ENCODE results near the gene SPEM2.

The SPEM2 gene

DNA sequence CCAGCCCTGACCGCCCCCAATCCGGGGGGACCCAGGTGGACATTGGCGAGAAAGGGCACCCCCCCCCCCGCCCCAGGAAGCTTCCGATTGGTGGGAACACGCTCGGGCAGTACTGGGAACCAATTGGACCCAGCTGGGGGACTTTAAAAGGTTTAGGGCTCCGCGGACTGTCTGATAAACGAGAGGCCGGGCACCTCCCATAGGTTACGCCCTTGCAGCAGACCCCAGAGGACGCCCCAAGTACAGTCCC lies 21.8 kb upstream of the SPEM2 start:
- DNase-seq (ENCODE audit: insufficient read length, low spot score): no peak
- TF ChIP-seq POU2F2 (IDR thresholded peaks at IDR 0.05; ENCODE audit: low read depth, low read length): no peak
- TF ChIP-seq POLR2AphosphoS5 (IDR thresholded peaks at IDR 0.05; ENCODE audit: low read depth, low read length): no peak
- TF ChIP-seq PAX5 (IDR thresholded peaks at IDR 0.05; ENCODE audit: insufficient read depth, low read length, severe bottlenecking): no peak
- TF ChIP-seq SPI1 (IDR thresholded peaks at IDR 0.05; ENCODE audit: low read depth, low read length): no peak
- TF ChIP-seq POLR2A (IDR thresholded peaks at IDR 0.05; ENCODE audit: low read depth, low read length): no peak
- no peak for TF ChIP-seq TAF1 (IDR thresholded peaks at IDR 0.05; ENCODE audit: low read depth, low read length)
- FAIRE-seq: no peak

- DNase-seq (ENCODE audit: insufficient read length, low spot score) (peak; percentile 94), FAIRE-seq (peak; percentile 99)
- no peak for TF ChIP-seq PAX5 (IDR thresholded peaks at IDR 0.05; ENCODE audit: insufficient read depth, low read length, severe bottlenecking)
- TF ChIP-seq POLR2AphosphoS5 (IDR thresholded peaks at IDR 0.05; ENCODE audit: low read depth, low read length): peak; percentile 85
- peak; percentile 99 for TF ChIP-seq POU2F2 (IDR thresholded peaks at IDR 0.05; ENCODE audit: low read depth, low read length)
- TF ChIP-seq POLR2A (IDR thresholded peaks at IDR 0.05; ENCODE audit: low read depth, low read length): peak; percentile 77
- TF ChIP-seq TAF1 (IDR thresholded peaks at IDR 0.05; ENCODE audit: low read depth, low read length): peak; percentile 73; the same call in 1 of the 2 replicates
- no peak for TF ChIP-seq SPI1 (IDR thresholded peaks at IDR 0.05; ENCODE audit: low read depth, low read length)
Measured at GRCh38 chr17:7403977-7404736, 21.3 kb upstream of the SPEM2 start, which contains the start of gene TMEM256. Gene TMEM256 (minus strand): TSS chr17:7404097. CDS start chr17:7404084, 13 bp downstream.

DNA sequence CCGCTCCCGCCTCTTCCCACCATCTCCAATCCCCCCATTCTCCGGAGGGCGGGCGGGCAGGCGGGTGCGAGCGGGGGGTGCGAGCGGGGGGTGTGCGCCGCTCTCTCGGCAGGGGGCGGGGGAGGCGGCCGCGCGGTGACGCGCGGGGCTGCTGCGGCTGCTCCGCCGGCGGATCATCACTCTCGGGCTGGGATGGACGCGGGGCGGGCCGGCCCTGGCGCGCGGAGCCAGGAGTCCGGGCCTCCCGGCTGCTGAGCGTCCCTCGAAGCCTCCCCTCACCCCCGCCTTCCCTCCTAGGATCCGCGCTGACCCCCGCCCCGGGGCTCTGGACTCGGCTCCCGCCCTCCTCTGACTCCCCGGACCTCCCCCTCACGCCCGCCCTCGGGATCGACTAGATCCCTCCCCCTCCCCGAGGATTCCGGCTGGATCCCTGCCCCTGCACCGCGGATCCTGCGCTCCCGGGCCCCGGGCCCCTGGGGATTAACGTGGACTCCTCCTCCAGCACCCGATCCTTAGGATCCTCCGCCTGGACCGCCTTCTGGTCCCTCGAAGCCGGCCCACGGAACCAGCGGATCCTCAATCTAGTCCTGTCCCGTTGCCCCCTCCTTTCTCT lies 20.6 kb upstream of the SPEM2 start:
- TF ChIP-seq TAF1 (IDR thresholded peaks at IDR 0.05; ENCODE audit: low read depth, low read length) (no peak), POLR2A (IDR thresholded peaks at IDR 0.05; ENCODE audit: low read depth, low read length) (no peak), POLR2AphosphoS5 (IDR thresholded peaks at IDR 0.05; ENCODE audit: low read depth, low read length) (no peak), SPI1 (IDR thresholded peaks at IDR 0.05; ENCODE audit: low read depth, low read length) (no peak), POU2F2 (IDR thresholded peaks at IDR 0.05; ENCODE audit: low read depth, low read length) (no peak)
- FAIRE-seq (no peak), DNase-seq (ENCODE audit: insufficient read length, low spot score) (no peak)

- DNase-seq (ENCODE audit: insufficient read length, low spot score): no peak
- TF ChIP-seq POLR2AphosphoS5 (IDR thresholded peaks at IDR 0.05; ENCODE audit: low read depth, low read length): no peak
- TF ChIP-seq PAX5 (IDR thresholded peaks at IDR 0.05; ENCODE audit: insufficient read depth, low read length, severe bottlenecking): no peak
- no peak for TF ChIP-seq SPI1 (IDR thresholded peaks at IDR 0.05; ENCODE audit: low read depth, low read length)
- TF ChIP-seq POLR2A (IDR thresholded peaks at IDR 0.05; ENCODE audit: low read depth, low read length): no peak
- TF ChIP-seq POU2F2 (IDR thresholded peaks at IDR 0.05; ENCODE audit: low read depth, low read length): no peak
- no peak for TF ChIP-seq TAF1 (IDR thresholded peaks at IDR 0.05; ENCODE audit: low read depth, low read length)
- no peak for FAIRE-seq
Measured at GRCh38 chr17:7405350-7406234, 19.8 kb upstream of the SPEM2 start.

DNA sequence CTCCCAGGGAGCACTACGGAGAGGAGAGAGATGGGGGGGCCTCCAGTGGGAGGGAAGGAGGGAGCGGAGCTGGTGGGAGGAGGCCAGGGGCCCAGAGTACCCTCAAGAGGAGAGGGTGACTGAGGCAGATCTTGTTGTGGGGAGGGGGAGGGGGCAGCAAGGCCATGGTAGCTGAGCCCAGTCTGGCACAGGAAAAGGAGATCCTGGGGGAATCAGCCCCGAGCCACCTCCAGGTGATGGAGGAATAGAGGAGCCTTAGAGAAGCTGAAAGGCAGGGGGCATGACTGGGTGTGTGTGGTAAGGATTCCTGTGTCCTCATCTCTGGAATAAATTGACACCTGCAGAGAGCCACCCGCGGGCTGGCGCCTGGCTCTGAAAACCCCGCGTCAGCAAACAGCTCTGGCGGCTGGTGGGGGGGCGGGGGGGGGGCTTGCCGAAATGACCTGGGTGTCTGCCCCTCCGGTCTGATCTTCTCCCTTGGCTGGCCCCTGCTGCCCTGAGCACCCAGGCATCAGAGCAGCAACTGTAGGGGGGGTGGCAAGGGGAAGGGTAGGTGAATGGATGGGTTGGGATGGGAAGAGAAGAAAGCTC lies 19.1 kb upstream of the SPEM2 start:
- FAIRE-seq (no peak), DNase-seq (ENCODE audit: insufficient read length, low spot score) (no peak)
- TF ChIP-seq POU2F2 (IDR thresholded peaks at IDR 0.05; ENCODE audit: low read depth, low read length) (no peak), SPI1 (IDR thresholded peaks at IDR 0.05; ENCODE audit: low read depth, low read length) (no peak), TAF1 (IDR thresholded peaks at IDR 0.05; ENCODE audit: low read depth, low read length) (no peak), POLR2A (IDR thresholded peaks at IDR 0.05; ENCODE audit: low read depth, low read length) (no peak), PAX5 (IDR thresholded peaks at IDR 0.05; ENCODE audit: insufficient read depth, low read length, severe bottlenecking) (no peak), POLR2AphosphoS5 (IDR thresholded peaks at IDR 0.05; ENCODE audit: low read depth, low read length) (no peak)

DNA sequence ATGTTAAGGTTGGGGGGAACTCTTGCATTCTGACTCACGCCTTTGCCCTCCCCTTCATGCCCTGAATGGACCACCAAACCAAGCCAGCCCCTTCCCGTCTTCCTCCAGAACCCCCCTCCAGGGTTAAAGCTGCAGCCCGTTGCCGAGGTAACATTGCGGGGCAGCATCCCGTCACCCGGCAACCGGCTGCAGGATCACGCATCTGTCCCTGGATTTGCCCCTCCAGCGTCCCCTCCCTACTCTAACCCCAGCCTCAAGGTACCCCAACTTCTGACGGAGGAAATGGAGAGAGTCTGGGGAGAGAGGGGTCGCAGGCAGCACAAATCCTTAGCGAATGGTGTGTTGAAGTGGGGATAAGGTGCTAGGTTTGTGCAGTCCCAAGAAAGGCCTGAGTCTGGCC lies 18.3 kb upstream of the SPEM2 start:
- DNase-seq (ENCODE audit: insufficient read length, low spot score): no peak
- FAIRE-seq: no peak
- TF ChIP-seq TAF1 (IDR thresholded peaks at IDR 0.05; ENCODE audit: low read depth, low read length) (no peak), PAX5 (IDR thresholded peaks at IDR 0.05; ENCODE audit: insufficient read depth, low read length, severe bottlenecking) (no peak), POLR2A (IDR thresholded peaks at IDR 0.05; ENCODE audit: low read depth, low read length) (no peak), SPI1 (IDR thresholded peaks at IDR 0.05; ENCODE audit: low read depth, low read length) (no peak), POU2F2 (IDR thresholded peaks at IDR 0.05; ENCODE audit: low read depth, low read length) (no peak), POLR2AphosphoS5 (IDR thresholded peaks at IDR 0.05; ENCODE audit: low read depth, low read length) (no peak)

- TF ChIP-seq SPI1 (IDR thresholded peaks at IDR 0.05; ENCODE audit: low read depth, low read length): no peak
- no peak for TF ChIP-seq POLR2A (IDR thresholded peaks at IDR 0.05; ENCODE audit: low read depth, low read length)
- no peak for TF ChIP-seq POU2F2 (IDR thresholded peaks at IDR 0.05; ENCODE audit: low read depth, low read length)
- TF ChIP-seq TAF1 (IDR thresholded peaks at IDR 0.05; ENCODE audit: low read depth, low read length): no peak
- no peak for TF ChIP-seq POLR2AphosphoS5 (IDR thresholded peaks at IDR 0.05; ENCODE audit: low read depth, low read length)
- no peak for TF ChIP-seq PAX5 (IDR thresholded peaks at IDR 0.05; ENCODE audit: insufficient read depth, low read length, severe bottlenecking)
- no peak for DNase-seq (ENCODE audit: insufficient read length, low spot score)
- no peak for FAIRE-seq
Measured at GRCh38 chr17:7407485-7408251, 17.7 kb upstream of the SPEM2 start, which contains the start of gene NLGN2. Gene NLGN2 (plus strand): TSS chr17:7407845. CDS start chr17:7408256, 411 bp downstream.

DNA sequence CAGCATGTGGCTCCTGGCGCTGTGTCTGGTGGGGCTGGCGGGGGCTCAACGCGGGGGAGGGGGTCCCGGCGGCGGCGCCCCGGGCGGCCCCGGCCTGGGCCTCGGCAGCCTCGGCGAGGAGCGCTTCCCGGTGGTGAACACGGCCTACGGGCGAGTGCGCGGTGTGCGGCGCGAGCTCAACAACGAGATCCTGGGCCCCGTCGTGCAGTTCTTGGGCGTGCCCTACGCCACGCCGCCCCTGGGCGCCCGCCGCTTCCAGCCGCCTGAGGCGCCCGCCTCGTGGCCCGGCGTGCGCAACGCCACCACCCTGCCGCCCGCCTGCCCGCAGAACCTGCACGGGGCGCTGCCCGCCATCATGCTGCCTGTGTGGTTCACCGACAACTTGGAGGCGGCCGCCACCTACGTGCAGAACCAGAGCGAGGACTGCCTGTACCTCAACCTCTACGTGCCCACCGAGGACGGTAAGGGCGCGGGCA lies 17.1 kb upstream of the SPEM2 start:
- no peak for DNase-seq (ENCODE audit: insufficient read length, low spot score)
- FAIRE-seq: no peak
- TF ChIP-seq POLR2A (IDR thresholded peaks at IDR 0.05; ENCODE audit: low read depth, low read length) (no peak), TAF1 (IDR thresholded peaks at IDR 0.05; ENCODE audit: low read depth, low read length) (no peak), SPI1 (IDR thresholded peaks at IDR 0.05; ENCODE audit: low read depth, low read length) (no peak), PAX5 (IDR thresholded peaks at IDR 0.05; ENCODE audit: insufficient read depth, low read length, severe bottlenecking) (no peak), POU2F2 (IDR thresholded peaks at IDR 0.05; ENCODE audit: low read depth, low read length) (no peak), POLR2AphosphoS5 (IDR thresholded peaks at IDR 0.05; ENCODE audit: low read depth, low read length) (no peak)

Data from GM12891 (cell line).